Adipose tissue (tissue), 3 donors: ENCODE measurements around the gene PTPN20. TPM values are rescaled to one million over a fixed set of nuclear protein-coding genes. Genes with fewer than 3 reads are reported as not detected.
"Not testable (repeated sequence)": the region's sequence is repeated elsewhere in the genome, so short reads cannot be mapped to it uniquely, and the experiment has no call there.

Source experiments
- H3K27ac ChIP-seq: one replicate; pipeline ENCODE4 v1.5.1; 2013; ENCODE audit warnings: low read depth, low read length
- WGBS, 3 donors: extraction: QIAGEN DNeasy Blood & Tissue Kit; methylation state at CpG; one replicate each; pipeline ENCODE4 v1.1.7; 2013; 5-methylcytosine and 5-hydroxymethylcytosine counted together
- polyA plus RNA-seq, 3 donors: library from polyadenylated mRNA; stranded (reverse); fragments of 200-250 nt; gene quantifications; one replicate each; pipeline ENCODE4 v1.2.3, GENCODE V29; 2013
- donor health status: healthy with polysubstance abuse.
- donor health status: Bipolar disorder and iron deficiency.
- donor health status: healthy.

Gene PTPN20
- polyA plus RNA-seq, 3 donors = 0.34 to 1.3 (median 0.45) TPM

DNA sequence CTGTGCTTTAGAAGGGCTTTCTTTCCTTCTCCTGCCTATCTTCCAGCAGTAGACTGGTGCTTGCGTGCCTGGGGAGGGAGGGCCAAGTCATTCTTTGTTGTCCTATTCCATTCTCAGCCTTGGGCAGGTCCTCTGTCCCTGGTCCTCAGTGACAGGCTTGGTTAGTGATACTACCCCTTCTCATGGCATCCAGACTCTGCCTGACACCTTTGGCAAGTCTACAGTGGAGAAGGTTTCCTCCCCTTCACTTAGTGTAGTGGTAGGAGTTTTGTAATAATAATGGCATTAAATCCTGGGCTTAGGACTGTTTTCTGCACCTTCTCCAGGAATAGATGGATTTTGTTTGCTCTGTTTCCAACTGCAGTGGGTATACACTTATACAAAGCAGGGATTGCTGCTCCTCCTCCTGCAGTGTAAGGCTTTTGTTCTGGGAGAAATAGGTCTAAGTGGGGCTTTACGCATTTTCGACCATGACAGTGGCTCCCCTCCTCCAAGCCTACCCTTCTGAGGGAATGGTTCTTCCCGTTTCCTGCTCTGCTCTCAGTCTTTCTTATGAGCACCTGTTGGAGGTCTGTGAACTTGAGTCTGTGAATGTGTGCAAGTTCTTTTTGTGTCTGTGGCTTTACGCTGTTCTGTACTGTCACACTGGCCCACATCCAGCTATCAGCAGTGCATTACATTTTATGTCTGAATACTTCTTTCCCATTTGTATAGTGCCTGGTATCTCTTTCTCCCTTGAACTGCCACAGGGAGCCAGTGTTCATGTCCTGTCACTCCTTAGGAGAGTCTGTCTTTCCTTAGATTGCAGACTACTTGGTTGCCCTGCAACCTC, 37.7 kb downstream of the PTPN20 start:
- 55 to 74% (median 73%) methylated on average over 4 to 5 of the region's 5 CpGs for WGBS, 3 donors
- H3K27ac ChIP-seq = not testable (repeated sequence)

DNA sequence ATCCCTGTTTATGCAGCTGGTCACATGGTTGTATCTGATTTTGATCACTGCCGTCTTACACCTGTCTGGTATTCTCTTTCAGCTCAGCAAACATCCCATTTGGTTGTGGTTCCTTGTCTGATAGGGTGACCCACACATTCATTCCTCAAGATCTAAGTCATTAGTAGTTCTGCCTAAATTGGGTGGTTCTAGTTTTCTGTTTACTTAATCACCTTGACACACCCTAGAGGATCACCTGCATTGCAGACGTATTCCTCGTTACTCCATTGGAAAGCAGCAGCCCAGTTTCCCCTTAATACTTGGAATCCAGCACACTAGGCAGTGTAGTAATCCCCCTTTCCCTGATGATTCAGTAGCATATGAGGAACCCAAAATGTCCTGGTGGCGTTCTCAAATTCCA, 41.3 kb downstream of the PTPN20 start:
- WGBS, 3 donors = 68 to 84% (median 83%) methylated on average over 3 of the region's 4 CpGs
- not testable (repeated sequence) for H3K27ac ChIP-seq

DNA sequence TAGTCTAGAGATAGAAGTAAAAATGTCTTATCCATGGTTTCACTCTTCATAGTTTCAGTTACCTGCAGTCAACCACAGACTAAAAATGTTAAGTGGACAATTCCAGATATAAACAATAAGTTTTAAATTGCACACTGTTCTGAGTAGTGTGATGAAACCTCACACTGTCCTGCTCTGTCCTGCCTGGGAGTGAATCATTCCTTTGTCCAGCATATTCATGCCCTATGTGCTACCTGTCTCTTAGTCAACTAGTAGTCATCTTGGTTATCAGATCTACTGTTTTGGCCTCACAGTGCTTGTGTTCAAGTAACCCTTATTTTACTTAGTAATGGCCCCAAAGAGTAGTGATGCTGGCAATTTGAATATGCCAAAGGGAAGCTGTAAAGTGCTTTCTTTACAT, 49.5 kb downstream of the PTPN20 start:
- not testable (repeated sequence) for H3K27ac ChIP-seq

DNA sequence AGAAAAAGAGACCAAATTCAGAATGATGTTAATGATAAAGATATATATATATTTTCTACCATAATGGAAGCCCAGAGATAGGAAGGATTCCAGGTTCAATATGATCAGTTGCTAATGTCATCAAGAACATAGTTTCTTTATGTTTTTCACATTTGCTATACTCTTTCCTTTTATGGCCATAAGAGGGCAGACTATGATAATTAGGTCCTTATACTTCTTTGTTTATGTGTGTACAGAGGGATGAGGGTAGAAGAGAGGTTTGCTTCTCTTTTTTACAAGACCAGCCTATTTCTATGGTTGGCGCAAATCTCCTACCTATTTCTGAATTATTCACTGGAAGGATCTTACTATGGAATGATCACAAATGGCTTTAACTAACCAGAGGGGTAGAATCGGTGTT, 52.1 kb downstream of the PTPN20 start:
- 44 to 74% (median 66%) methylated on average over 2 of the region's 2 CpGs for WGBS, 3 donors
- H3K27ac ChIP-seq = not testable (repeated sequence)

DNA sequence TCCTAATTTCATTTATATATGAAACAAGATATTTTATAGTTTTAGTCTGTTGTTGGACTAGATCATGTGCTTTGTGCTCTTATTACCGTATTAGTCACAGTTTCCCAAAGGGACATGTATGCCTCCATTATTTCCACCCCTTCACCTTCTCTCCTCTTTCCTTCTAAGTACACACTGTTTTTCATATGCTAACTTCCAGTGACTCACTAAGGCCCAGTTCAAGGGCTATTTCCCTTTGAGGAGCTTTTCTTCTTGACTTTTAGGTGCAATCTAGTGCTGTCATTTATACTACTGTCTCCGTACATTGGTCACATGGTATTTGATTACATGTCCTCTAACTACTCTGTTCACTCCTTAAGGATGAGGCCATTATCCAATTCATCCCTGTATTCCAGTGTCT, 55.8 kb downstream of the PTPN20 start:
- WGBS, 3 donors = 92 to 100% (median 93%) methylated on average over 1 of the region's 2 CpGs
- H3K27ac ChIP-seq = not testable (repeated sequence)

DNA sequence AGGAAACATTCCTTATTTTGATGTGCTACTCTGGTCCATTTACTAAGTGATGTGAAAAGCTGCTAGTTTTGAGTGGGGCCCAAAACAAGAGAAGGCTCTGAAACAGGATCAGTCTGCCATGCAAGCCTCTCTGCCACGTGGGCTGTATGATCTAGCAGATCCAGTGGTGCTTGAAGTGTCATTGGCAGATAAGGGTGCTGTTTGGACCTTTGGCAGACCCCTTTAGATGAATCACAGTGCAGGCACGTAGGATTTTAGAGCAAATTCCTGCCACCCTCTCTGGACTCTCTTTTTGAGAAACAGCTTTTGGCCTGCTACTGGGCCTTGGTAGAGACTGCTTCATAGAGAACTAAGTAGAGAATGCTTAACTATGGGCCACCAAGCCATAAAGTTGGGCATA, 69.0 kb downstream of the PTPN20 start:
- no CpG with 5 or more reads among the region's 2 CpGs for WGBS, 3 donors
- not testable (repeated sequence) for H3K27ac ChIP-seq

DNA sequence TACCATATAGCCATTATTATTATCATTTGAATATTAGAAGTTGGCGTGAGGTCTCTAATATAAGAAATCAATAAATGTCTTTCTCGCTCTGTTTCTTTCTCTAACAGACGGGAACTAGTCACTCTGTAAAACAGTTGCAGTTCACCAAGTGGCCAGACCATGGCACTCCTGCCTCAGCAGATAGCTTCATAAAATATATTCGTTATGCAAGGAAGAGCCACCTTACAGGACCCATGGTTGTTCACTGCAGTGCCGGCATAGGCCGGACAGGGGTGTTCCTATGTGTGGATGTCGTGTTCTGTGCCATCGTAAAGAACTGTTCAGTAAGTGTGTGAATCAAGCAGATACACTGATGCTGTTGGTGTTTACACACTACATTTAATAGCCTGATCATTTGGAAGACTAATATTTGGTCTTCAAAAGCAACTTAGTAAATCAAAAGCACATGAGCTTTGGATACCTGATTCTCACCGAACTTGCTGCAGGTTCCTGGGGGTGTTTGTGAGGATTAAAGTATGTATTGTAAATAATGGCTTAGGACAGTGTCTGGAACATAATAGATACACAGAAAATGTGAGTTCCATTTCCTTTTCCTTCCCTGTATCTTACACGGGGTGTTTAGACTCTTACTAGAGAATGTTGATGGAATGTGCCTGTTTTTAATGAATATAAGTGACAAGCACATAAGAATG, 76.2 kb downstream of the PTPN20 start:
- no CpG with 5 or more reads among the region's 10 CpGs for WGBS, 3 donors
- H3K27ac ChIP-seq = not testable (repeated sequence)

DNA sequence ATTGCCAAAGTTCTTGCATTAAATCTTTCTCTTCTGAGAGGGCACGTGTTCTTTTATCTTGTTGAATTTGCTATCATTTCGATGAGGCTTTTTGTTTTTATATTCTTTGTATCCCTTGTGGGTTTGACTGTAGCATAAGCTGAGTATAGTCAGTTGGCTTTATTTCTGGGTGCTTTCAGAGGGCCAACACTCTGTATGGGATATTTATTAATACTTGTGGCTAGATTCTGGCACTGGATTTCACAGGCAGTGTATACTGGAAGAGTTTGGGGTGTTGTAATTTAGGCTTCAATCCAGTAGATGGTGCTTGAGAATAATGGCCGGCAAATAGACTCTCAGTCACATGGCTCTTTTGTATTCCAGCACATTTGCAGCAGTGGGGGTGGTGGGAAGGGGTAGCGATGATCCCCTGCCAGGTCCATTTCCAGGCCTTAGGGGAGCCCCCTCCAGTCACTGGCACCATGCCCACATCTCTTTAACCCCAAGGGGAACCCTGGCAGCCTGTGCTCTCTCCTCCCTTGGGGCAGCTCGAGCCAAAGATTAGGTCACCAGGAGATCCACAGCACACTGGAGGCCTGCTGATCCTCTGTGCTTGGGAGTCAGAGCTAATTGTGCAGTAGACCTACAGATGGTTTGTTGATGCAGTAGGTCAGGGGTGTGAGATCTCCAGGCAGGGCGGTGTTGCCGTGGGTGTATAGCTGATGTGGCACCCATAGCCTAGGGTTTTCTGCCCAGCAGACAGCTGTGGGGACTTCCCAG, 81.8 kb downstream of the PTPN20 start:
- no peak overlapping the region for H3K27ac ChIP-seq
- 51 to 69% (median 56%) methylated on average over 7 of the region's 7 CpGs for WGBS, 3 donors

DNA sequence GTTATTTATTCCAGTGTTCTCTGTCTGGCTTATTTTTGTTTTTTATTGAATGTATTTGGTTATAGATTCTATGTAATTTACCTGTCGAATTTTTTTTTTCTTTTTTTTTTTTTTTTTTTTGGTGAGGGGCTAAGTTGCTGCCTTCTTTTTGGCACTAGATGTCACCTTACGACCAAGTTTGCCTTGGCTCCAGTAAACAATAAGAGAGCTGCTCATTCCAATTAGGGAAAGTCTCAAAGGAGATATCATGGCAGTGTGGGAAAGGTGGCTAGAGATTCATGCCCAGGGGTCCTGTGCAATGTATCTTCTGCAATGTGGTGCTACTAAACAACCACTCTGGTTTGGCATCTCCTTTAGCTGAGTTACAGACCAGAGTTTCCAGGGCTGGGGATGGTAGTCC, 84.0 kb downstream of the PTPN20 start:
- 57 to 68% (median 68%) methylated on average over 2 of the region's 2 CpGs for WGBS, 3 donors
- H3K27ac ChIP-seq = no peak overlapping the region

DNA sequence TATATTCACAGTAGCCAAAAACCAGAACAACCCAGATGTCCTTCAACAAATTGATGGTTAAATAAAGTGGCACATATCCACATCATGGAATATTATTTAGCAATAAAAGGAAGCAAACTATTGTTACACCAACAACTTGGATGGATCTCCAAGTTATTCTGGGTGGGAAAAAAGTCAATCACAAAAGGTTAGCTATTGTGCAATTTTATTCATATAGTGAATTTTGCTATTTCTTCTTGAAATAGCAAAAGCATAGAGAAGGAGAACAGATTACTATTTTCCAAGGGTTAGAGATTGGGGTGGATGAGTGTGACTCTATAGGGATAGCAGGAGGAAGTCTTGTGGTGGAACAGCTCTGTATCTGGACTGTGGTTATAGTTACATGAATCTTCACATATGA, 87.0 kb downstream of the PTPN20 start:
- no peak overlapping the region for H3K27ac ChIP-seq

DNA sequence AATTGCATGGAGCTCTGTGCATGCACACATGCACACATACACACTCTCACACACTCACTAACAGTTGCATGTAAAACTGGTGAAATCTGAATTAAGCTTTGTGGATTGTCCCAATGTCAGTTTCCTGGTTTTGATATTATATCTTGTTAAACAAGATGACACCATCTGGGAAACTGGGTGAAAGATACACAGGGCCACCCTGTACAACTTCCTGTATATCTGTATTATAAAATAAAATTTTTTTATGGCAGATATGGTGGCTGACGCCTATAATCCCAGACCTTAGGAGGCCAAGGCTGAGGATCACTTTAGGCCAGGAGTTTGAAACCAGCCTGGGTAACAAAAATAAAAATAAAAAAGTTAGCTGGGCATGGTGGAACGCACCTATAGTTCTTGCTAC, 87.4 kb downstream of the PTPN20 start:
- H3K27ac ChIP-seq = no peak overlapping the region
- WGBS, 3 donors = 83 to 88% (median 86%) methylated on average over 2 of the region's 2 CpGs

DNA sequence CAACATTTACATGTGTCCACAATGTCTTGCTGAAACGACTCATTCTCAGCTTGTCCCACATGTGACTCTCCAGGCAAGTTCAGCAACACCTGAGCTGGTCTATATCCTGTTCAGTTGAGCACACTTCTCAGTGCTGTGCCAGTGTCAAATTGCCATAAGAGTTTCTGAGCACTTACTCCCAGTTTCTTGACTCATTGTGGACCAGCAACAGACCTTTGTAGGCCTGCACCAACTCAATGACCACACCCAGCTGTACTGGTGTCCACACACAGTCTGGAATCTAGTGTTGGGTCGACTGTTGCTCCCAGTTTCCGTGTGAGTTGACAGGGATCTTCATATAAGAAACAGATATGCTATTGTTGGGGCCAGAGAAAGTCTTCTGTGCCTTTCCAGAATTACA, 88.0 kb downstream of the PTPN20 start:
- H3K27ac ChIP-seq = no peak overlapping the region
- WGBS, 3 donors = 64 to 80% (median 68%) methylated on average over 3 of the region's 3 CpGs

DNA sequence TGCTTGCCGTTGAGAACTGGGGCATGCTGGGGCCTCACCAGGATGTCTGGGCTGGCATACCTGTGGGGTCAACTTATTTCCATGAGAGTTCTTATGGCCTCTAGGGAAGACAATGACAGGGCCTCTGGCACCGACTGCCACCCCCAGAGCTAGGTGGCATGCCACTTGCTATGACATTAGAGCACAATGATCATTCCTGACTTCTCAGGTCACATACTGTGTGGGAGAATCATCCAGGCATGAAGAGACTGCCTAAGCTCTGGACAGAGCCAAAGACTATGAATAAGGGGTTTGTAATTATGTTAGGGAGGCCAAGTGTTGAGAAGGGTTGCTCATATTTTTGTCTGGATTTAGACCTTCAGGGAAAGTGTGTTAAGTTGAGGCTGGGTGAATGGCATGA, 97.5 kb downstream of the PTPN20 start:
- H3K27ac ChIP-seq = no peak overlapping the region
- WGBS, 3 donors = 82 to 86% (median 86%) methylated on average over 2 of the region's 2 CpGs

DNA sequence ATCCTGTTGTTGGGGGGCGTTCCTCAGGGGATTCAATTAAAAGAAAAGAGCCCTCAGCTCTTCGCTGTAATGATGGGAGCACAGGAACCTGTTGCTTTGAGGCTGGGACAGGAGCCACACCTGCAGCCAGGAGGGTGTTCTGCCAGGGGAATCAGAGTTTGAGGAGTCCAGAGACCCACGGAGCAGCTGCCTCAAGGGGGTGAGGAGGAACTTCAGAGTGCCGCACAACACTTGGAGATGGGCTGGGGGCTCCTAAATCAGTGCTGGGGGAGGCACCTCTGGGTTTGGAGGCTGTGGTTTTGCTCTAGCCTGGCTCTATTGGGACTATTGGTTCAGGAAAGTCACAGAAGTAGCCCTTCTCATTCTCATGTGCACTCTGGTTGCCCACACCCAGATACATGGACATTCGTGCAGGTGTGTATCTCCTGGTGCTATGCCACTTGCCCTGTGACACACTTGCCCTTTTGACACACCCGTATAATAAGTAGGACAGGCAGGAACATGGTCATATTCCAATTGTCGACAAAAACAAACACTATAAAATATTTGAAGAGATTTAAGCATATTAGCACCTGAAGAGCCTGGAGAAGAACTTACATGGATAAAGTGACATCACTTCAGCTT, 98.1 kb downstream of the PTPN20 start:
- H3K27ac ChIP-seq = no peak overlapping the region
- 64 to 76% (median 73%) methylated on average over 7 of the region's 7 CpGs for WGBS, 3 donors

DNA sequence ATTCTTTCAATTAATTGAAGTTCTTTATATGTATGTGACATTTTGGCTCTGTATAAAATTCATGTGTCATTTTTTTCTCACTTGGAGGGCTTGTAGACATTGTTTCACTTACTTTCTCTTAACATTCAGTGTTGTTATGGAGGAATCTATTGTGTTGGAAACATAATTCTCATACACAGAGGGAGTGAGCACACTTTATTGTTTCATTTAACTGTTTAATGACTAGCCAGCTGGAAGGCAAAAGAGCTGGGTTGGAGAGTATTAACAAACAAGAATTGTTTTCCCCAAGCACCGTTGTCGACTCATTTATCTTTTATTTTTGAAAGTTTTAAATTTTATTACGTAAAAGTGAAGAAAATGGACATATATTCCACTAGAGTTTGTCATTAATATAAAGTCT, 98.8 kb downstream of the PTPN20 start:
- WGBS, 3 donors = 84 to 91% (median 90%) methylated on average over 3 of the region's 3 CpGs
- H3K27ac ChIP-seq = no peak overlapping the region

DNA sequence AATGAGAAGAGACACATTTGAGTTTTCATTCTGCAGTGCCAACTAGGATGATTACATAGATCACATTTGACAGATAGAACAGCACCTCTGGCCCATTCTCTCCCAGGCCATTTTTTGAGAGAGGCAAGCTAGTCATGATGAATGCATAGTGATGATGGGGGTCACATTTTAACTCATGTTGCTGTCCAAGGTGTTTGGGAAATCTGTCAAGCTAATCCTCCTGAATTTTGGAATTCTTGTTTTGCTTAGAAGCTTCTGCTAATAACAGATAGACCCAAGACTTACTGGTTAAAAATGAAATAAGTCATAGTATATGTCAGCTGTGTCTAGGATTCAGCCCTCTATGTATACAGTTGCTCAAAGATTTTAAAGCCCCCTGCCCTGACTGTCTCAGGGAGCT, 101.0 kb downstream of the PTPN20 start:
- H3K27ac ChIP-seq = no peak overlapping the region

DNA sequence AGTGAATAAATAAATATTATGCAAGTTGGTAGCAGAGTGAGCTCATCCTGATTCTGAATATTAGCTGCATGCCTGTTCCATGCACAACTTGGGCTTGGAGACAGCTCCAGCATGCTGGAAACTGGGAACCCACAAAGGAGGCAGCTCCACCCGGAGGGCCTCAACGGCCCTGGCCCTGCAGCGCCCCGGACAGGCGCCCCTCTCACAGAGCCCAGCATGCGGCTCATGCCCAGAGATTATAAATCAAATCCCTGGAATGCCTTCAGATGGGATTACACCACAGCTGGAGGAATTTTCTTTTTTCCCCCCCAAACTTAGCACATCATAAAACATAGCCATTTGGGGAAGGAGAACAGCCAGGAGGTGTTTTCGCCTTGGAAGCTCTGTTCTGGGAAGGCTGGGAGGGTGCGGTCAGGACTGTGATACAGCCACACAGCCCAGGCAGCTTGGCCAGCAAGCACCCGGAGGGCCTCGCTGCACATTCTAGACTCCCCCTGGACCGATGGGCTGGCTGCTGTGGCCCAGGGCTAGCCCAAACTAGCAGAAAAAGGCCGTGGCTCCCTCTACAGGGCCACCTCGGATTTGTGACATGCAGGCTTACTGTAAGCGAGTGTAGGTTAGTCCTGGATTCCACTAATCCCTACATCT, 102.4 kb downstream of the PTPN20 start:
- no peak overlapping the region for H3K27ac ChIP-seq
- 57 to 75% (median 62%) methylated on average over 14 of the region's 14 CpGs for WGBS, 3 donors

DNA sequence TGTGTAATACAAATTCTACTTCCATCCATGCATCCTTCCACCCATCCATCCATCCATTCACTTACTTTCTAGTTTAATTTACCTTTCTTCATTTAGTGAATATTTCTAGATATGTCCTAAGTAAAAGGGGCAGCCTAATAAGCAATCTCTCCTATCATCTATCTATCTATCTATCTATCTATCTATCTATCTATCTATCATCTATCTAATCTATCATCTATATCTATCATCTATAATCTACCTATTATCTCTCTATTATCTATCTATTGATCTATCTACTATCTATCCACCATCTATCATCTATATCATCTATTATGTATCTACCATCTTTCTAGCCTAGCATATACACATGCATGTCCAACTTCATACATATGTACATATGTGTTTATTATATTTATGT, 104.2 kb downstream of the PTPN20 start:
- H3K27ac ChIP-seq = no peak overlapping the region

DNA sequence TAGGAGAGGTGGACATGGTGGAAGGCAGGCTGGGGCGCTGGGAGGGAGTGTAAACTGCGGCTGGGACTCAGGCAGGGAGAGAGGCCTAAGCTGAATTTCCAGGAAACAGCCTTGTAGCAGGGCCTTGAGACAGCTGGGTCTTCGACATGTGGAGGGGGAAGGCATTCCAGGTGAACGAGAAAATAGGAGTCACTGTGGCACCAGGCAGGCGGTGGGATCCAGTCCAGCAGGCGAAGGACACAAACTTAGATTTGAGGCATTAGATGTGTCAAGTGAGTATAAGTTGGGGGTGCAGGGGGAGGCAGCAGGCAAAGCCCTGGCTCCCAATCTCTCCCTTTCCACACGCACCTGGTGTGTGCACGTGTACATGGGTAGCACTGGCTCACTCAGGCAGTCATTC, 105.3 kb downstream of the PTPN20 start:
- H3K27ac ChIP-seq = no peak overlapping the region
- WGBS, 3 donors = 81 to 97% (median 92%) methylated on average over 8 of the region's 8 CpGs
